ENCODE results near the gene UBD.
A peak's percentile ranks its signal among the peaks of the same experiment; 100 is the strongest.

The UBD gene

DNA sequence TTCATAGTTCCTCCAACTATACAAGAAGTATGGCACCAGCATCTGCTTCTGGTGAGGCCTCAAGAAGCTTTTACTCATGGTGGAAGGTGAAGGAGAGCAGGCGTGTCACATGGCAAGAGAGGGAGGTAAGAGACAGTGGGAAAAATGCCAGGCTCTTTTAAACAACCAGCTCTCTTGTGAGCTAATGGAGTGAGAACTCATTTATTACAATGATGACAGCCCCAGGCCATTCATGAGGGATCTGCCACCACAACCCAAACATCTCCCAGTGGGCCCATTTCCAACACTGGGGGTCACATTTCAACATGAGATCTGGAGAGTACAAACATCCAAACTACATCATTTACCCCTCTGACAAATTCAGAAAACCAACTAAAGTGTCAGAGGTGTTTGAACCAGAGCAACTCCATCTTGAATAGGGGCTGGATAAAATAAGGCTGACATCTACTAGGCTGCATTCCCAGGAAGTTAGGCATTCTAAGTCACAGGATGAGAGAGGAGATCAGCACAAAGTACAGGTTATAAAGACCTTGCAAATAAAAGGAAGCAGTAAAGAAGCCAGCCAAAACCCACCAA, 2.2 kb upstream of the UBD start:
- no peak for DNase-seq (ENCODE audit: low read depth in 2 of 3, low spot score in 1 of 3)

GRCh38 chr6:29561091-29561490, 1.6 kb upstream of the UBD start:
- no peak for DNase-seq (ENCODE audit: low read depth in 2 of 3, low spot score in 1 of 3)

DNA sequence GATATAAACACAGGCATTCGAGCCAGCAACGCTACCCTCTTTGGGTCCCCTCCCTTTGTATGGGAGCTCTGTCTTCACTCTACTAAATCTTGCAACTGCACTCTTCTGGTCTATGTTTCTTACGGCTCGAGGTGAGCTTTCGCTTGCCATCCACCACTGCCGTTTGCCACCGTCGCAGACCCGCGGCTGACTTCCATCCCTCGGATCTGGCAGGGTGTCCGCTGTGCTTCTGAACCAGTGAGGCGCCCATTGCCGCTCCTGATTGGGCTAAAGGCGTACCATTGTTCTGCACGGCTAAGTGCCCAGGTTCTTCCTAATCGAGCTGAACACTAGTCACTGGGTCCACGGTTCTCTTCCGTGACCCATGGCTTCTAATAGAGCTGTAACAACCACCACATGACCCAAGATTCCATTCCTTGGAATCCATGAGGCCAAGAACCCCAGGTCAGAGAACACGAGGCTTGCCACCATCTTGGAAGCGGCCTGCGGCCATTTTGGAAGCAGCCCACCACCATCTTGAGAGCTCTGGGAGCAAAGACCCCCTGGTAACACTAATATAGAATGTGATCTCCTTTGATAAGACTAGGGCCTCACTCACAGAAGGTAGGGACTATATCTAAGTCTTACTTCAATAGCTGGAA, 973 bp downstream of the UBD start:
- DNase-seq (ENCODE audit: low read depth in 2 of 3, low spot score in 1 of 3) = no peak

DNA sequence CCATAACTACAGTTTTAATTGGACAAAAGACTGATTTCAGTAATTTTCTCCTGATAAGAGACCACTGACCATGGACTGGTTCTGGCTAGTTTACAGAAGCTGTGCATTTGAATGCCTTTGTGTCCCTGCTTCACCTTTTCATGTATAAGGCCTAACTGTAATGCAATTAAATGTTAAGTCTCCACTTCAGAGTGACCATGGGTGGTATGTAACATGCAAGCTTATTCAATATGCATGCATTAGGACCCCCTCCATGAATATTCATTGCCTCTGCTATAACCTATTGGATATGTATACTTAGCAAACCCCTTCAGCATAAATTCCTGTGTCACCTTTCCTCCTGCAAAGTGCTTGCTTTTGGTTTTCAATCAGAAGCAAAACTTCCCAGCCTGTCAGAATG, 2.2 kb downstream of the UBD start:
- DNase-seq (ENCODE audit: low read depth in 2 of 3, low spot score in 1 of 3) = no peak

- no peak for DNase-seq (ENCODE audit: low read depth in 2 of 3, low spot score in 1 of 3)
Measured at GRCh38 chr6:29554764-29555163, 4.8 kb downstream of the UBD start.

DNA sequence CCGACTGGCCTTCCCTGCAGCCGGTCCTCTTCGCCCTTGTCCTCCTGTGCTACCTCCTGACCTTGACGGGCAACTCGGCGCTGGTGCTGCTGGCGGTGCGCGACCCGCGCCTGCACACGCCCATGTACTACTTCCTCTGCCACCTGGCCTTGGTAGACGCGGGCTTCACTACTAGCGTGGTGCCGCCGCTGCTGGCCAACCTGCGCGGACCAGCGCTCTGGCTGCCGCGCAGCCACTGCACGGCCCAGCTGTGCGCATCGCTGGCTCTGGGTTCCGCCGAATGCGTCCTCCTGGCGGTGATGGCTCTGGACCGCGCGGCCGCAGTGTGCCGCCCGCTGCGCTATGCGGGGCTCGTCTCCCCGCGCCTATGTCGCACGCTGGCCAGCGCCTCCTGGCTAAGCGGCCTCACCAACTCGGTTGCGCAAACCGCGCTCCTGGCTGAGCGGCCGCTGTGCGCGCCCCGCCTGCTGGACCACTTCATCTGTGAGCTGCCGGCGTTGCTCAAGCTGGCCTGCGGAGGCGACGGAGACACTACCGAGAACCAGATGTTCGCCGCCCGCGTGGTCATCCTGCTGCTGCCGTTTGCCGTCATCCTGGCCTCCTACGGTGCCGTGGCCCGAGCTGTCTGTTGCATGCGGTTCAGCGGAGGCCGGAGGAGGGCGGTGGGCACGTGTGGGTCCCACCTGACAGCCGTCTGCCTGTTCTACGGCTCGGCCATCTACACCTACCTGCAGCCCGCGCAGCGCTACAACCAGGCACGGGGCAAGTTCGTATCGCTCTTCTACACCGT, 6.1 kb downstream of the UBD start:
- peak in 1 of 3 donors; percentile 11 for DNase-seq (ENCODE audit: low read depth in 2 of 3, low spot score in 1 of 3)

- DNase-seq (ENCODE audit: low read depth in 2 of 3, low spot score in 1 of 3) = peak in 1 of 3 donors; percentile 41
Measured at GRCh38 chr6:29552512-29553051, 7.0 kb downstream of the UBD start.

GRCh38 chr6:29547573-29547972, 12.0 kb downstream of the UBD start:
- DNase-seq (ENCODE audit: low read depth in 2 of 3, low spot score in 1 of 3) = no peak

- no peak for DNase-seq (ENCODE audit: low read depth in 2 of 3, low spot score in 1 of 3)
Measured at GRCh38 chr6:29537714-29538403, 21.7 kb downstream of the UBD start.

GRCh38 chr6:29532320-29532951, 27.1 kb downstream of the UBD start:
- DNase-seq (ENCODE audit: low read depth in 2 of 3, low spot score in 1 of 3) = no peak

- no peak for DNase-seq (ENCODE audit: low read depth in 2 of 3, low spot score in 1 of 3)
Measured at GRCh38 chr6:29531668-29532067, 27.9 kb downstream of the UBD start.

DNA sequence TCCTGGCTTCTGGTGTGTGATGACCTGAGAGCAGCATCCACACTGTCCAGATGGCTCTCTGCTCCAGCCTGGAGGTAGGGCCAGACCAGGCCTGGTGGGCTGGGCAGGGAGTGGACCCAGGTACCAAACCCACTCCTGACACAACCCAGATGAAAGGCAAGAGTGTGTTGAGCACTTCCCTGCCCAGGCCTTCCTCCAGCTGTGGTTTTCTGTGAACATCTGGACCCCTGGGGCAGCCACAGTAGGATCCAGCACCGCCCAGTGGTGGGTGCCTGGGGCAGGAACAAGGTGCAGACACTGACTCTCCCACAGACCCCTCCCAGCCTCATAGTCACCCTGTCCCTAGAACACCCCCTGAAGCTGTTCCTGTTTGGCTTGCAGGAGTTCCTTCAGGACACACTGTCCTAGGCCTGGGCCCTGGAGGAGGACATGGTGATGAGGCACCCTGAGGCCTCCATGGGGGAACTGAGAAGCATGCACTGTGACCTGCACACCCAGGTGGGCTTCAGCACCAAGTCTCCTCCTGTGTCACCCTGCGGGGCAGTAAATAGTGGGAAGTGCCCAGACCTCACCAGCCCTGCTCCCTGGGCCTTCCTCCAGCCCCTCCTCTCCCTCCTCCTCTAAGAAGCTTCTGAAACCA, 28.7 kb downstream of the UBD start:
- no peak for DNase-seq (ENCODE audit: low read depth in 2 of 3, low spot score in 1 of 3)

DNA sequence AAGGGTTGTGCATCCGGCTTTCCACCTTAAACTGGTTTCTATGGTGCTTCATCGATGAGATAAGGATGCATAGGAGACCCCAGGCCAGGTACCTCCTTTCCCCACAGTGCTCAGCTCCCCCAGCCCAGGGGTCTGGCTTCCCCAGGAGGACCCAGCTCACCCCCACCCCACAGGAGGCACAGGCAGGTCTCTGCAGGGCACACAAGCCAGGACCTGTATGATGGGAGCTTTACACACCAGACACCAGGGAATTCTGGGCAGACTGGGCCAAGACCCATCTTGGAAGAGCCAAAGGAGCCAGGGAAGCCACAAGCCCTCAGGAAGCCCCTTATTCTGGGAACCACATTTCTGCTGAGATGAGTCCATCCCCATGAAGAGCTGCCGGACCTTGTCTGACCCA, 29.6 kb downstream of the UBD start:
- no peak for DNase-seq (ENCODE audit: low read depth in 2 of 3, low spot score in 1 of 3)

GRCh38 chr6:29528988-29529560, 30.5 kb downstream of the UBD start:
- no peak for DNase-seq (ENCODE audit: low read depth in 2 of 3, low spot score in 1 of 3)

DNA sequence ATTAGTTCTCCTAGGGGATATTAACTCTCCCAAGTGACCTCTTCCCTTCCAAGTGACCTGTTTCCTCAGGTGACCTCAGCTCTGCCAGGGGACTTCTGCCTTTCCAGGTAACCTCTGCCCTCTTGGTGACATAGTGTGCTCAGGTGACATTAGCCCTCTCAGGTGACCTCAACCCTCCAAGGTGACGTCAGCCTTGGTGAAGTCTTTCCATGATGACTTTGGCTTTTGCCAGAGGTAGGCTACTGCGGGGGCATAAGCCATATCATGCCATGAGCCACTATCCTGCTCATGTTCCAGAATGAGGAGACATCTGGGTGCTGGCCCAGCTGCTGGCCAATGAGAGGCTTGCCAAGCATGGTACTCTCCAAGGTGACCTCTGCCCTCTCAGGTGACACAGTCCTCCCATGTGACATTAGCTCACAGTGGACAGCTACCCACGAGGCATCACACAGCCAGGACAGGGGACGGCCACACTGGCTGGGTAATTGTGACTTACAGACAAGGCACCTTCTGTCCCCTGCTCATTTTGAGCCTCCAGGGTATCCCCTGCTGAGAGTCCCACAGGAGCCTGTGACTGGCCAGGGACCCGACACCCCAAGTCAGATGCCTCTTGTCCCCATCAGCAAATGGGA, 31.1 kb downstream of the UBD start:
- no peak for DNase-seq (ENCODE audit: low read depth in 2 of 3, low spot score in 1 of 3)

DNA sequence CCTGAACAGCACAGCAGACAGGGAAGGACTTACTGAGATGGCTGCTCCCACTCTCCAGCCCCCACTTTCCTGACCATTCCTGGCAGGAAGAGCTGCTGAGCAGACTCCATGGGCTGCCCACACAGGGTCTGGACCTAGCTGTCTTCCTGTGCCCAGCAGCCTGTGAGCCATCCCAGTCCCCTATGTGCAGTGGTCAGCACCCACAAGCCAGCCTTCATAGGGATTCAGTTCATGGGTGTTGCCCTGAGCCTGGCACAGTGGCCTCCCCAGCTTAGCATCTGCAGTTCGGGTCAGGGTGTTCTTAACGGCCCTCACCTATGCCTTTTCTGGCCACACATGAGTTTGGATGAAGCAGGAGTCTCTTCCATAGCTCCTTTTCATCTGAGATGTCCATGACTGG, 32.0 kb downstream of the UBD start:
- no peak for DNase-seq (ENCODE audit: low read depth in 2 of 3, low spot score in 1 of 3)

GRCh38 chr6:29527126-29527525, 32.4 kb downstream of the UBD start:
- no peak for DNase-seq (ENCODE audit: low read depth in 2 of 3, low spot score in 1 of 3)

DNA sequence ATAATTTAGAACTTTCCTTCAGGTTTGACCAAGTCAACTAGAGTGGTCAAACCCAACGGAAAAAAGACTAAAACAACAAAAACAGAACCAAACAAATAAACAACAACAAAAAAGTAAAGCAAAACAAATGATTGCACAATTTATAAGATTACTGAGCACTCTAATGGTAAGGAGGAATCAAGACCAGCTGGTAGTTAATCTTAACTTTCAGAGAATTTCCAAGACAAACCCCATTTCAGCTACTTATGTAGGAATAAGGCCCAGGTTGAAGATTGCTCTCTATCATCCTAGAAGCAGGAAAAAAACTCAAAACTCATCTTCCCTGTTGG, 34.3 kb downstream of the UBD start:
- DNase-seq (ENCODE audit: low read depth in 2 of 3, low spot score in 1 of 3) = no peak

DNA sequence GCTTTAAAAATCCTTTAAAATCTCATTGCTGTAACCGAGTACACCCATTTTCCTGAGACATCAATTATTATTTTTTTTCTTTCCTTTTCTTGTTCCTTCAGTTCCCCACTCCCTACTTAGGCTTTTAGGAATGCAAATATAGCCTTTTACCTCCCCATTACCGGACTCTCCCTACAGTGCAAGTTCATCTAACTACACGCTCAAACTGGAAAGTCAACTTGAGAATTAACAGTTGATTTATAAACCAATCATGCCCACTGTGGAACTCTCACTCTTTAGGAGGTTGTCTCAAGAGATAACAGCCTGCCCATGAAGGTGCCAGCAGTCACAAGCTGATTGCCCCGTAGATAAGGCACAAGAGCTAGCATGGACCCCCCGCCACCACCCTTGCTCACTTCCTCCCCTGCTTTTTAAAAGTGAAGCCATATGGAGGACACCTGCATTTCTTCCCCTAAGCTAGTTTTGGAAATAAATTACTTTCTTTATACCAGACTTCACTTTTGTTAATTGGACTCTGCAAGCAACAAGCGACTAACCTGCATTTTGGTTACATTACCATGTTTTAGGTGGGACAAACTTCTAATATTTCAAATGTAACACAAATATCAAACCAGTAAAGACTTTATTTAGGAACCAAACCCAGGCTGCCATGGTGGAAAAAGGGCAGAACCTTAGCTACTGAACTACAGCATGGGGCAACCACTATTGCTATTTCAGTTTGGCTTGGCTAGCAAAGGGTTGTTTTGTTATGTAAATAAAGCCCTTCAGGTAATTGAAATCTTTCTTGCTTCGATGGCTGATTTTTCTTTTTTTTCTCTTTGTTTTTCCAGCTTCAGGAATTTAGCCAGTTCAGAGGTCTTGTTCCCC, 34.9 kb downstream of the UBD start:
- no peak for DNase-seq (ENCODE audit: low read depth in 2 of 3, low spot score in 1 of 3)

Data from stimulated activated CD4-positive, alpha-beta T cell treated with anti-CD3 and anti-CD28 coated beads, Interleukin-12 subunit alpha, Interleukin-12 subunit beta, amount 100 ng/mL, for 48 hours (primary cell).